ENCODE measurements around the gene KCNMA1.

KCNMA1 gene

DNA sequence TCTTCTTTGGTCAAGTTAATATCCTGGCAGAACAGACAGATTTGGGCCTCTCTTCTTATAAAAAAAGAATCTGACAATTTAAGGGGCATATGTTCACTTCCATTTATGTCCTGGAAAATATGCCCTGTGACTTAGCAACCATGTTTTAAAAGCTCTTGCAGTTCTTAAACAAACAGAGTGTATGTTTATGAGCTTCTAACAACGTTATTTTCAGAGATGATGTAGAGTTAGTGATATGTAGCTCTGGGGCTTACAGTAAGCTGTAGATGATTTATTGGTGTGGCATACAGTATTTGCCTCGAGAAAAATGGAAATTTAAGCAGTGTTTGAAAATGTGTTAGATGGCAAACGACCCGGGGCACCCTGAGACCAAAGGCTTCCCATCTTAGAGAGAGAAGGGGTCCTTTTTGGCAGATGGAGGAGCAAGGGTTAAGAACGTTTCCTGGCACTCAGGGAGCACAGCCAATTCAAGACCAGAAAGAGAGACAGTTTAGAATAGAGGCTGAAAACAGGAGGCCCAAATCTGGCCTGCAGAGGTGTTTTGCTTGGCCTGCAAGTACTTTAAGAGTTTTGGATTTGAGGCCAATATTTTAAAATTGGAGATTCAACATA lies 397.5 kb downstream of the KCNMA1 start:
- no peak for TF ChIP-seq EGR1 (IDR thresholded peaks at IDR 0.05)
- TF ChIP-seq TAF1 (IDR thresholded peaks at IDR 0.05; ENCODE audit: low read depth), result no peak
- TF ChIP-seq TCF12 (IDR thresholded peaks at IDR 0.05; ENCODE audit: low read depth), result no peak
- no peak for TF ChIP-seq EP300 (IDR thresholded peaks at IDR 0.05; ENCODE audit: borderline replicate concordance)
- TF ChIP-seq, protein P1, sequence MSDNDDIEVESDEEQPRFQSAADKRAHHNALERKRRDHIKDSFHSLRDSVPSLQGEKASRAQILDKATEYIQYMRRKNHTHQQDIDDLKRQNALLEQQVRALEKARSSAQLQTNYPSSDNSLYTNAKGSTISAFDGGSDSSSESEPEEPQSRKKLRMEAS (IDR thresholded peaks at IDR 0.05), result no peak
- no peak for TF ChIP-seq CEBPB (IDR thresholded peaks at IDR 0.05)
- no peak for TF ChIP-seq CREB1 (IDR thresholded peaks at IDR 0.05; ENCODE audit: low read depth)
- no peak for TF ChIP-seq TEAD4 (IDR thresholded peaks at IDR 0.05)
- no peak for TF ChIP-seq RAD21 (IDR thresholded peaks at IDR 0.05; ENCODE audit: low read depth)

DNA sequence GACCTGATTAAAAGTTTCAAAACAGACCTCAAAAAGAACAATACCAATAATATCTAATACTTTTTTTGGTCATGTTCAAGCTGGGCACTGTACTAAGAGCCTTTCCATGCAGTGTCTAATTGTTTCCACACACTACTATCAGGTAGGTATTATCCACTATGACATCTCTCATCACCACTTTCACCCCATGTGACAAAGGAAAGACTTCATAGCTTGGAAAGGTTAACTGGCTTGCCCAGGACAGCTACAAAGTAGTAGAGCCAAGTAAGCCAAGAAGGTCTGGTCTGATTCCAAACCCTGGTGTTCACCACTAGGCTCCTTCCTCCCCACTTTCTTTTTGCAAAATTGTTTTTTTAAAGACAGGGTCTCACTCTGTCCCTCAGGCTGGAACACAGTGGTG lies 400.5 kb downstream of the KCNMA1 start:
- TF ChIP-seq TAF1 (IDR thresholded peaks at IDR 0.05; ENCODE audit: low read depth), result no peak
- TF ChIP-seq FOXM1 (IDR thresholded peaks at IDR 0.05; ENCODE audit: borderline replicate concordance, low read depth), result no peak
- TF ChIP-seq NFIC (IDR thresholded peaks at IDR 0.05), result no peak
- no peak for TF ChIP-seq TEAD4 (IDR thresholded peaks at IDR 0.05)
- no peak for TF ChIP-seq TCF12 (IDR thresholded peaks at IDR 0.05; ENCODE audit: low read depth)
- TF ChIP-seq EGR1 (IDR thresholded peaks at IDR 0.05), result no peak
- no peak for TF ChIP-seq CREB1 (IDR thresholded peaks at IDR 0.05; ENCODE audit: low read depth)
- TF ChIP-seq, protein P1 (IDR thresholded peaks at IDR 0.05), result no peak

DNA sequence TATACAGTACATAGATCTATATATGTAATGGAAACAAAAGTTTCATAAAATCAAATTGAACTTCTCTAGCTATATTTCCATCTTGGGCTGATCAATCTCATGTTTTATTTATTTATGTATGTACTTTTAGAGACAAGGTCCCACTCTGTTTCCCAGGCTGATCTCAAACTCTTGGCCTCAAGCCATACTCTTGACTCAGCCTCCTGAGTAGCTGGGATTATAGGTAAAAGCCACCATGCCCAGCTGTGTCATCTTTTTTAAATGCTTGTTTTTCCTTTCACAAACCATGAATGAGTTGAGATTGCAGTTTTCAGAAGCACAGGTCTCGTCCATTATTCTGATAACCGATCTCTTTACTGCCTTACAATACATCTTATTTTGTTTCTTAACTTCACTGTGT lies 400.9 kb downstream of the KCNMA1 start:
- TF ChIP-seq, protein P2, sequence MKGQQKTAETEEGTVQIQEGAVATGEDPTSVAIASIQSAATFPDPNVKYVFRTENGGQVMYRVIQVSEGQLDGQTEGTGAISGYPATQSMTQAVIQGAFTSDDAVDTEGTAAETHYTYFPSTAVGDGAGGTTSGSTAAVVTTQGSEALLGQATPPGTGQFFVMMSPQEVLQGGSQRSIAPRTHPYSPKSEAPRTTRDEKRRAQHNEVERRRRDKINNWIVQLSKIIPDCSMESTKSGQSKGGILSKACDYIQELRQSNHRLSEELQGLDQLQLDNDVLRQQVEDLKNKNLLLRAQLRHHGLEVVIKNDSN (IDR thresholded peaks at IDR 0.05), result no peak
- TF ChIP-seq CEBPB (IDR thresholded peaks at IDR 0.05) (no peak), TEAD4 (IDR thresholded peaks at IDR 0.05) (no peak), EGR1 (IDR thresholded peaks at IDR 0.05) (no peak), EP300 (IDR thresholded peaks at IDR 0.05; ENCODE audit: borderline replicate concordance) (no peak), ZBTB7A (IDR thresholded peaks at IDR 0.05; ENCODE audit: low read depth) (no peak), TCF12 (IDR thresholded peaks at IDR 0.05; ENCODE audit: low read depth) (no peak), NFIC (IDR thresholded peaks at IDR 0.05) (no peak)
- TF ChIP-seq, protein P3, sequence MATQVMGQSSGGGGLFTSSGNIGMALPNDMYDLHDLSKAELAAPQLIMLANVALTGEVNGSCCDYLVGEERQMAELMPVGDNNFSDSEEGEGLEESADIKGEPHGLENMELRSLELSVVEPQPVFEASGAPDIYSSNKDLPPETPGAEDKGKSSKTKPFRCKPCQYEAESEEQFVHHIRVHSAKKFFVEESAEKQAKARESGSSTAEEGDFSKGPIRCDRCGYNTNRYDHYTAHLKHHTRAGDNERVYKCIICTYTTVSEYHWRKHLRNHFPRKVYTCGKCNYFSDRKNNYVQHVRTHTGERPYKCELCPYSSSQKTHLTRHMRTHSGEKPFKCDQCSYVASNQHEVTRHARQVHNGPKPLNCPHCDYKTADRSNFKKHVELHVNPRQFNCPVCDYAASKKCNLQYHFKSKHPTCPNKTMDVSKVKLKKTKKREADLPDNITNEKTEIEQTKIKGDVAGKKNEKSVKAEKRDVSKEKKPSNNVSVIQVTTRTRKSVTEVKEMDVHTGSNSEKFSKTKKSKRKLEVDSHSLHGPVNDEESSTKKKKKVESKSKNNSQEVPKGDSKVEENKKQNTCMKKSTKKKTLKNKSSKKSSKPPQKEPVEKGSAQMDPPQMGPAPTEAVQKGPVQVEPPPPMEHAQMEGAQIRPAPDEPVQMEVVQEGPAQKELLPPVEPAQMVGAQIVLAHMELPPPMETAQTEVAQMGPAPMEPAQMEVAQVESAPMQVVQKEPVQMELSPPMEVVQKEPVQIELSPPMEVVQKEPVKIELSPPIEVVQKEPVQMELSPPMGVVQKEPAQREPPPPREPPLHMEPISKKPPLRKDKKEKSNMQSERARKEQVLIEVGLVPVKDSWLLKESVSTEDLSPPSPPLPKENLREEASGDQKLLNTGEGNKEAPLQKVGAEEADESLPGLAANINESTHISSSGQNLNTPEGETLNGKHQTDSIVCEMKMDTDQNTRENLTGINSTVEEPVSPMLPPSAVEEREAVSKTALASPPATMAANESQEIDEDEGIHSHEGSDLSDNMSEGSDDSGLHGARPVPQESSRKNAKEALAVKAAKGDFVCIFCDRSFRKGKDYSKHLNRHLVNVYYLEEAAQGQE (IDR thresholded peaks at IDR 0.05; ENCODE audit: low read depth), result no peak
- TF ChIP-seq, protein P1 (IDR thresholded peaks at IDR 0.05), result no peak

DNA sequence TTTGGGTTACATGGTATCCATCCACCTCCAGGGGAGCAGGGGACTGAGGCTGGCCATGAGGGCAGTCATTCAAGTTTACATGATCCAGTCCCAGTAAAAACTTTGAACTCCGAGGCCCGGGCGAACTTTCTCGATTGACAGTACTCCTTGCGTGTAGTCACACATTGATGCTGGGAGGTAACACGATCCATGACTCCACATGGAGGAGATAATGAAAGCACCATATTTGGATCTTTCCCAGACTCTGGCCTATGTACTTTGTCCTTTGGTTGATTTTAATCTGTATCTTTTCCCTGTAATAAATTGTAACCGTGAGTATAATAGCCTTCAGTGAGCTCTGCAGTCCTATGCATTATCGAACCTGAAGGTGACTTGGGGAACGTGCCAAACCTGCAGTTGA lies 401.6 kb downstream of the KCNMA1 start:
- no peak for TF ChIP-seq EP300 (IDR thresholded peaks at IDR 0.05; ENCODE audit: borderline replicate concordance)
- no peak for TF ChIP-seq RAD21 (IDR thresholded peaks at IDR 0.05; ENCODE audit: low read depth)
- no peak for TF ChIP-seq FOXM1 (IDR thresholded peaks at IDR 0.05; ENCODE audit: borderline replicate concordance, low read depth)
- TF ChIP-seq, protein P2 (IDR thresholded peaks at IDR 0.05), result no peak
- TF ChIP-seq, protein P1 (IDR thresholded peaks at IDR 0.05), result no peak
- TF ChIP-seq TCF12 (IDR thresholded peaks at IDR 0.05; ENCODE audit: low read depth), result no peak
- no peak for TF ChIP-seq EGR1 (IDR thresholded peaks at IDR 0.05)
- TF ChIP-seq, protein P3 (IDR thresholded peaks at IDR 0.05; ENCODE audit: low read depth), result no peak
- no peak for TF ChIP-seq ZBTB7A (IDR thresholded peaks at IDR 0.05; ENCODE audit: low read depth)
- no peak for TF ChIP-seq TEAD4 (IDR thresholded peaks at IDR 0.05)
- TF ChIP-seq YY1 (IDR thresholded peaks at IDR 0.05; ENCODE audit: low read depth), result no peak
- no peak for TF ChIP-seq CREB1 (IDR thresholded peaks at IDR 0.05; ENCODE audit: low read depth)
- TF ChIP-seq CEBPB (IDR thresholded peaks at IDR 0.05), result no peak
- no peak for TF ChIP-seq NFIC (IDR thresholded peaks at IDR 0.05)
- no peak for TF ChIP-seq TAF1 (IDR thresholded peaks at IDR 0.05; ENCODE audit: low read depth)

DNA sequence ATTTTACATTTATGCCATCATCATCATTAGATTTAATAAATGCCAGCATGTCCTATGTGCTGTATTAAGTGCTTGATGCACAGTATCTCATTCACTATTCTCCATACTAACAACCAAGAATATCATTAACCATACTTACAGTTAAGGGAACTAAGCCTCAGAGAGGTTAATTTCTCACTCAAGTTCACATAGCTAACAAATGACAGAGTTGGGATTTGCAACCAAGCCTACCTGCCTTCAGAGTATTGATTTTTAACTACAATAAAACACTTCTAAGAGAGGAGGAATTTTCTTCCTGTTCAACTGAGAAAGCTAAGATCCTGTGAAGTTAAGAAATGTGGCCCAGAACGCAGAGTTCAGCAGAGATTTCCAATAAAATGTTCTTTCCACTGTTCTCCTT lies 403.0 kb downstream of the KCNMA1 start:
- TF ChIP-seq ZBTB7A (IDR thresholded peaks at IDR 0.05; ENCODE audit: low read depth), result no peak
- TF ChIP-seq, protein P1 (IDR thresholded peaks at IDR 0.05), result no peak
- TF ChIP-seq TEAD4 (IDR thresholded peaks at IDR 0.05), result no peak
- no peak for TF ChIP-seq RAD21 (IDR thresholded peaks at IDR 0.05; ENCODE audit: low read depth)
- TF ChIP-seq FOXM1 (IDR thresholded peaks at IDR 0.05; ENCODE audit: borderline replicate concordance, low read depth), result no peak
- TF ChIP-seq TCF12 (IDR thresholded peaks at IDR 0.05; ENCODE audit: low read depth), result no peak
- TF ChIP-seq NFIC (IDR thresholded peaks at IDR 0.05), result no peak
- TF ChIP-seq YY1 (IDR thresholded peaks at IDR 0.05; ENCODE audit: low read depth), result no peak
- no peak for TF ChIP-seq CEBPB (IDR thresholded peaks at IDR 0.05)
- no peak for TF ChIP-seq CREB1 (IDR thresholded peaks at IDR 0.05; ENCODE audit: low read depth)
- TF ChIP-seq, protein P3 (IDR thresholded peaks at IDR 0.05; ENCODE audit: low read depth), result no peak
- TF ChIP-seq TAF1 (IDR thresholded peaks at IDR 0.05; ENCODE audit: low read depth), result no peak
- no peak for TF ChIP-seq EP300 (IDR thresholded peaks at IDR 0.05; ENCODE audit: borderline replicate concordance)
- TF ChIP-seq, protein P2 (IDR thresholded peaks at IDR 0.05), result no peak

Data from Ishikawa (cell line).